ENCODE results near the gene OR52B4.

GRCh38 chr11:4381901-4382300 lies 13.7 kb upstream of the OR52B4 start:
- TF ChIP-seq POLR2A (IDR thresholded peaks at IDR 0.05; ENCODE audit: low read depth, low read length) (no peak), ZNF274 (IDR thresholded peaks at IDR 0.05; ENCODE audit: insufficient read depth, insufficient read length) (no peak), CTCF (IDR thresholded peaks at IDR 0.05 in 2 of 3, conservative IDR thresholded peaks at IDR 0.05 in 1 of 3; ENCODE audit: control insufficient read depth in 2 of 3, extremely low read depth in 1 of 3, insufficient read depth in 1 of 3, low read depth in 3 of 3, low read length in 3 of 3) (no peak), RCOR1 (conservative IDR thresholded peaks at IDR 0.05; ENCODE audit: low read depth, low read length) (no peak), POLR2AphosphoS5 (IDR thresholded peaks at IDR 0.05; ENCODE audit: low read length) (no peak), IKZF2 (IDR thresholded peaks at IDR 0.05) (no peak), CHD1 (IDR thresholded peaks at IDR 0.05; ENCODE audit: low read depth, low read length) (no peak), CREM (IDR thresholded peaks at IDR 0.05; ENCODE audit: low read depth) (no peak)

All from GM12878 (cell line).